GM12801 (cell line): ENCODE measurements around the gene CRYBA2.
A peak's percentile ranks its signal among the peaks of the same experiment; 100 is the strongest.

Experiments used
- TF ChIP-seq, protein P1 (sequence below): IDR thresholded peaks from one replicate; pipeline ENCODE4 v1.5.1; 2011; ENCODE audit warnings: control low read depth; ENCODE audit not compliant: insufficient read length; ENCODE audit errors: extremely low read depth

The CRYBA2 gene

DNA sequence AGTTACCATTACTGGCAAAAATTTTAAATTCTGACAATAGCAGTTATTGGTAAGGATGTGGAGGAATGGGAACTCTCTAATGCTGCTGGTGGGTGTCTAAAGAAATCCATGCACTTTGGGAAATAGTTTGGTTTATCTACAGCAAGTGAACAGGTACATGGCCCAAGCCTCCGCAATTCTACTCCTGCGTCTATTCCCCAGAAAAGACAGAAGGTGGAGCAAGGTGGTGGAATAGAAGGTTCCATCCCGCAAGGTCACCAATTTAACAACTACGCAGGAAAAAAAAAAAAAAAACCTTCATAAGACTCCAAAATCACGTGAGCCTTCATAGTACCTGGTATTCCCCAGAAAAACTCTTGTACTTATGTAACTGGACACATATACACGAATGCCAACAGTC is 41.6 kb upstream of the CRYBA2 start:
- TF ChIP-seq, protein P1, sequence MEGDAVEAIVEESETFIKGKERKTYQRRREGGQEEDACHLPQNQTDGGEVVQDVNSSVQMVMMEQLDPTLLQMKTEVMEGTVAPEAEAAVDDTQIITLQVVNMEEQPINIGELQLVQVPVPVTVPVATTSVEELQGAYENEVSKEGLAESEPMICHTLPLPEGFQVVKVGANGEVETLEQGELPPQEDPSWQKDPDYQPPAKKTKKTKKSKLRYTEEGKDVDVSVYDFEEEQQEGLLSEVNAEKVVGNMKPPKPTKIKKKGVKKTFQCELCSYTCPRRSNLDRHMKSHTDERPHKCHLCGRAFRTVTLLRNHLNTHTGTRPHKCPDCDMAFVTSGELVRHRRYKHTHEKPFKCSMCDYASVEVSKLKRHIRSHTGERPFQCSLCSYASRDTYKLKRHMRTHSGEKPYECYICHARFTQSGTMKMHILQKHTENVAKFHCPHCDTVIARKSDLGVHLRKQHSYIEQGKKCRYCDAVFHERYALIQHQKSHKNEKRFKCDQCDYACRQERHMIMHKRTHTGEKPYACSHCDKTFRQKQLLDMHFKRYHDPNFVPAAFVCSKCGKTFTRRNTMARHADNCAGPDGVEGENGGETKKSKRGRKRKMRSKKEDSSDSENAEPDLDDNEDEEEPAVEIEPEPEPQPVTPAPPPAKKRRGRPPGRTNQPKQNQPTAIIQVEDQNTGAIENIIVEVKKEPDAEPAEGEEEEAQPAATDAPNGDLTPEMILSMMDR = no peak

DNA sequence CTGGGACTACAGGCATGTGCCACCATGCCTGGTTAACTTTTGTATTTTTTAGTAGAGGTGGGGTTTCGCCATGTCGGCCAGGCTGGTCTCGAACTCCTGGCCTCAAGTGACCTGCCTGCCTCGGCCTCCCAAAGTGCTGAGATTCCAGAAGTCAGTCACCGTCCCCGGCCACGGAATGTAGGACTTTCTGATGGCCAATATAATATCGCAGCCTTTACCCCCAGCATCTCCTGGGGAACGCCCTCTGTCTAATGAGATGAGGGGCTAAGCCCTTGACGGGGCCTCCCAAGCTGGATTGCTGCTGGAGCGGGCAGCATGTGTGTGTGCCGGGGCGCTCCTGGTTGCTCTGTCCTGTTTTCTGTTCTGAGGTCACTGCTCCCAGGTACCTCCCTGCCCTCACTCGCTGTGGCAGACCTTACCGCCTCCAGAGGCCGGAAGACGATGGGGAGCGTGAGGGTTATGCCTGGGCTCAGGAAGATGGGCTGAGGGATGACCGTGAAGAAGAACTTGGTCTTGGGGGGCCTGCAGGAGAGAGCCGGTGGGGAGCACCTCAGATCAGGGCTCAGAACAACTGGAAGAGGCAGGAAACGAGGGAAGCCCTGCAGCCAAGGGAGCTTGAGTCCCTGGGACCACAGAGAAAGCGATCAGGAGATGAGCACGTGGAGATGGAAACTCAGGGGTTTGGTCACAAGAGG is 39.0 kb upstream of the CRYBA2 start:
- TF ChIP-seq, protein P1 = no peak

DNA sequence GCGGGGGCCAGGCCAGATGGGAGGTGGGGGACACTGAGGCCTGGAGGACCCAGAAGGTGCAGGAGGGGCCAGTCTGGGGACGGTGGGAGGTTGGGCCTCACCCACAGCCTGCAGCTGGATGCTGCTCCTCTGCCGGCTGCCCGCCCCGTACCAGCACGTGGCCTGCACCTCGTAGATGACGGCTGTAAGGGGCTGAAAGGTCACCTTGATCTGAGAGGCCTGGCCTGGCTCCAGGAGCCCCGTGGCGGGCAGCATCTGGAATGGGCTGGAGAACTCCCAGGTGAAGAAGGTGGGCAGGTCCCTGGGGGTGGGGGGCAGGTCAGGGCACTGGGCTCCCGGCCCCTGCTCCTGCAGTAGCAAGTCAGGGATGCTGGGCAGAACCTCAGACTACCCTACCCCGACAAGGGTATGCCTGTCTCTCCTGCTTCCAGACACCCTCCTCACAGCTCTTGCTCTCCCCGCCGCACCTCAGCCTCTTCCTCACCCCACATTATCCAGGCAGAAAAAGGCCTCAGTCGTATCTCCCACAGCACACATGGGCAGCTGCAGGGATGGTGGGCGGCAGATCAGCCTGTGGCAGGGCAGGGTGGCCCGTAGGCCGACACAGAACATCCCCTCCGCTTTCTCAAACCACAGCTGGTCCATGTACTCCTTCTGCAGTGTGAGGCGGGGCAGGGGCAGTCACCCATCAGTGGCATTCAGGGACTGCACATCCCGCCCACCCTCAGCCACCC is 38.0 kb upstream of the CRYBA2 start:
- TF ChIP-seq, protein P1 = no peak

- TF ChIP-seq, protein P1 = no peak
Measured at GRCh38 chr2:219030177-219030940, 37.1 kb upstream of the CRYBA2 start.

- TF ChIP-seq, protein P1 = peak; percentile 31
Measured at GRCh38 chr2:219029829-219030165, 36.6 kb upstream of the CRYBA2 start.

DNA sequence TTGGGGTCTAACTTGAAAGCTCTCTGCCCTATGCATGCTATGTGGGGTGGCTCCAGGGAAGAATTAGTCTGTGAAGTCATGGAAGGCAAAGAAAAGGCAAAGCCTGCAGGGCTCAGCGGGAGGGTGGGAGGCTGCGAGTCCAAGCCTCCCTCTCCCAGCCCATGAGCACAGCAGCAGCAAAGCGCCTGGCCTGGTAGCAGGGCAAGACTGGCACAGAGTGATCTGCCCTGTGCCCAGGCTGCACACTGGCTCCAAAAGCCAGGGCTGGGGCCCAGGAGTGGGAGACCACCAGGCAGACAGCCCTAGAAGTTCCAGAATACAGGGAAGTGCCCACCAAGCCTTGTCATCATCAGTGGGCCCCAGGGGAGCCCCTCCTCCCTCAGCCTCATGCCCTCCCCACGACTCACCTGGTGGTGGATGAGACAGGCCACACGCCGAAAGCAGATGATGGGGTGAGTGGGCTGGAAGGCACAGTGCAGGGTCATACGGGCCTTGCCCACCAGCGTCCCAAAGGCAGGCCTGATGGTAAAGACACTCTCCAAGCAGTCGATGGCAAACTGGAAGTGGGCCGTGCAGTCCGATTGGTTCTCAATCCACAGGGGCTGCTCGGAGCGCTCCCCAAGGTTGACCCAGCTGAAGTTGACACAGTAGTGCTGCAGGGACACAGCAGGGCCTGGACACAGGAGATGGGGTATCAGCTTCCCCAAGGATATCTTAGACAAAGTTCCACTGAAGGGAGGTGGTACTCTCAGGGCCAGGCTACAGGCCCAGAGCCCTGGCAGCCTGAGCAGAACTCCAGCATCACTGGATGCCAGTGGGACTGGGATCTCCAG is 36.0 kb upstream of the CRYBA2 start:
- TF ChIP-seq, protein P1 = no peak
